ENCODE measurements around the gene DAPK1.

The DAPK1 gene

GRCh38 chr9:87577746-87578145 lies 80.1 kb downstream of the DAPK1 start (continued):
- TF ChIP-seq ZNF518A (tag by site-specific recombination; conservative IDR thresholded peaks at IDR 0.05; ENCODE audit: low read depth): no peak
- TF ChIP-seq ZBTB10 (tag by site-specific recombination; IDR thresholded peaks at IDR 0.05): no peak
- no peak for TF ChIP-seq ZNF354C (tag by site-specific recombination; IDR thresholded peaks at IDR 0.05; ENCODE audit: borderline replicate concordance, low read depth)
- no peak for TF ChIP-seq ZNF548 (tag by site-specific recombination; IDR thresholded peaks at IDR 0.05)
- no peak for TF ChIP-seq ZNF707 (tag by site-specific recombination; IDR thresholded peaks at IDR 0.05)
- TF ChIP-seq ZSCAN23 (tag by site-specific recombination; IDR thresholded peaks at IDR 0.05): no peak

GRCh38 chr9:87578625-87579024 lies 81.0 kb downstream of the DAPK1 start:
- H3K4me3 ChIP-seq (ENCODE audit: low read depth, low read length): no peak overlapping the region
- H3K9me3 ChIP-seq (ENCODE audit: control insufficient read depth, insufficient read depth, low read depth, low read length): no peaks in the 10 kb centered on the region
- CTCF ChIA-PET: interaction anchor here (0.6 to 1.3 kb wide), 2 partner anchors 14 to 1132 kb away, joined by 3 to 6 read pairs; no protein-coding TSS in a partner anchor
- TF ChIP-seq ZNF16 (tag by site-specific recombination; IDR thresholded peaks at IDR 0.05; ENCODE audit: low read depth) (no peak), ZNF18 (tag by site-specific recombination; IDR thresholded peaks at IDR 0.05) (no peak), ZNF292 (tag by site-specific recombination; IDR thresholded peaks at IDR 0.05; ENCODE audit: borderline replicate concordance, low read depth) (no peak), ZNF776 (tag by site-specific recombination; IDR thresholded peaks at IDR 0.05; ENCODE audit: borderline replicate concordance) (no peak)
- no peaks in the 10 kb centered on the region for H3K36me3 ChIP-seq (ENCODE audit: control insufficient read depth in 2 of 2, insufficient read depth in 1 of 2, low read length in 2 of 2)
- no peak overlapping the region for H3K27ac ChIP-seq (ENCODE audit: extremely low read depth, low read depth, low read length)
- POLR2A ChIA-PET: no interaction called here
- 0 out of 2 replicates have a peak, but pooled peaks cover 3% of the 10 kb centered on the region for H3K4me1 ChIP-seq (ENCODE audit: control insufficient read depth, insufficient read depth, low read length)

- ChIA-PET POLR2A (interaction anchor here (0.5 kb wide), 1 partner anchor 1074 kb away, joined by 3 read pairs; no protein-coding TSS in a partner anchor), CTCF (no interaction called here)
- H3K9me3 ChIP-seq (ENCODE audit: control insufficient read depth, insufficient read depth, low read depth, low read length): no peaks in the 10 kb centered on the region
- H3K36me3 ChIP-seq (ENCODE audit: control insufficient read depth in 2 of 2, insufficient read depth in 1 of 2, low read length in 2 of 2): no peaks in the 10 kb centered on the region
- H3K4me3 ChIP-seq (ENCODE audit: low read depth, low read length): no peak overlapping the region
- H3K27ac ChIP-seq (ENCODE audit: extremely low read depth, low read depth, low read length): no peak overlapping the region
- 0 out of 2 replicates have a peak, but pooled peaks cover 3% of the 10 kb centered on the region for H3K4me1 ChIP-seq (ENCODE audit: control insufficient read depth, insufficient read depth, low read length)
- TF ChIP-seq SETDB1 (IDR thresholded peaks at IDR 0.05; ENCODE audit: insufficient read length, low read length): no peak
- no peak for TF ChIP-seq ZBTB21 (tag by site-specific recombination; IDR thresholded peaks at IDR 0.05)
- TF ChIP-seq ZNF639 (tag by site-specific recombination; IDR thresholded peaks at IDR 0.05): no peak
- TF ChIP-seq ZNF16 (tag by site-specific recombination; IDR thresholded peaks at IDR 0.05; ENCODE audit: low read depth): no peak
- no peak for TF ChIP-seq ZNF280D (tag by site-specific recombination; IDR thresholded peaks at IDR 0.05)
- no peak for TF ChIP-seq ZNF175 (tag by site-specific recombination; IDR thresholded peaks at IDR 0.05)
- no peak for TF ChIP-seq EGR2 (tag by site-specific recombination; IDR thresholded peaks at IDR 0.05; ENCODE audit: low read depth)
- no peak for TF ChIP-seq ZNF221 (tag by site-specific recombination; IDR thresholded peaks at IDR 0.05; ENCODE audit: borderline replicate concordance)
Observed at GRCh38 chr9:87579781-87580541, 82.3 kb downstream of the DAPK1 start.
